ENCODE measurements around the gene DUSP18.
A peak's percentile ranks its signal among the peaks of the same experiment; 100 is the strongest.

Gene DUSP18

GRCh38 chr22:30695351-30695851, 27.7 kb upstream of the DUSP18 start:
- H3K4me1 ChIP-seq (ENCODE audit: control insufficient read depth in 1 of 2, insufficient read depth in 1 of 2, low read depth in 1 of 2, low read length in 1 of 2) = peaks cover 5 to 8% of the 10 kb centered on the region in 2 experiments
- no peaks in the 10 kb centered on the region for H3K36me3 ChIP-seq

DNA sequence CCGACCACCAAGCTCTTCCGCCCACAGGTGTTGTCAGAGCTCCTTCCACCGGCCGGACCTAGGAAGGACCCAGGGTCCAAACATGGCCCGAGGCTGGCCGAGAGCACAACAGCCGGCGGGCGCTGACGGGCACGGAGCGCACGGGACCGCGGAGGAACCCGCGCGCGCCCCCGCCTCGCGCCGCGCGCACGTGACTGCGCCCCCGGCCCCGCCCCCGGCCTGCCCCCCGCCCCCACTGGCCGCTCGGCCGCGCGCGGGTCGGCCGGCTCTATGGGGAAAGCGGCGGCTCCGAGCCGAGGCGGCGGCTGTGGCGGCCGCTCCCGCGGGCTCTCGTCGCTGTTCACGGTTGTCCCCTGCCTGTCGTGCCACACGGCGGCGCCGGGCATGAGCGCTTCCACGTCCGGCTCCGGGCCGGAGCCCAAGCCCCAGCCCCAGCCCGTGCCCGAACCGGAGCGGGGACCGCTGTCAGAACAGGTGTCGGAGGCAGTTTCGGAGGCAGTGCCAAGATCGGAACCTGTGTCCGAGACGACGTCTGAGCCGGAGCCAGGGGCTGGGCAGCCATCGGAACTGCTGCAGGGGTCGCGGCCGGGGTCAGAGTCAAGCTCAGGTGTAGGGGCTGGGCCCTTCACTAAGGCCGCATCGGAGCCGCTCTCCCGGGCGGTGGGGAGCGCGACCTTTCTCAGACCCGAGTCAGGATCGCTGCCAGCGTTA, 27.1 kb upstream of the DUSP18 start, which contains the start of gene OSBP2:
Gene OSBP2, plus strand, starts transcription at position 235 of the 711 bp plus-strand sequence. Its CDS starts 36 bp downstream, at position 271.
- Histone ChIP-seq H3K27ac (no peak within 1 kb of the TSS), H3K4me3 (ENCODE audit: low read depth in 1 of 2, low read length in 1 of 2) (peak within 1 kb of the TSS in 1 of 2 experiments; percentile 40), H3K4me1 (ENCODE audit: control insufficient read depth in 1 of 2, insufficient read depth in 1 of 2, low read depth in 1 of 2, low read length in 1 of 2) (peaks cover 5 to 8% of the 10 kb centered on the region in 2 experiments), H3K36me3 (no peaks in the 10 kb centered on the region), H3K27me3 (peaks cover 76% of the 10 kb centered on the region), H3K9me3 (no peaks in the 10 kb centered on the region)
- TF ChIP-seq CTCF (IDR thresholded peaks at IDR 0.05) = no peak

More at GRCh38 chr22:30695351-30695851, 27.7 kb upstream of the DUSP18 start:
- no peak overlapping the region for H3K4me3 ChIP-seq (ENCODE audit: low read depth in 1 of 2, low read length in 1 of 2)
- H3K9me3 ChIP-seq = no peaks in the 10 kb centered on the region
- TF ChIP-seq CTCF (IDR thresholded peaks at IDR 0.05) = no peak
- peaks cover 76% of the 10 kb centered on the region for H3K27me3 ChIP-seq
- no peak overlapping the region for H3K27ac ChIP-seq

- peak overlapping the region in 1 of 2 experiments; percentile 40 for H3K4me3 ChIP-seq (ENCODE audit: low read depth in 1 of 2, low read length in 1 of 2)
- H3K27me3 ChIP-seq = peaks cover 76% of the 10 kb centered on the region
- no peak overlapping the region for H3K27ac ChIP-seq
- no peaks in the 10 kb centered on the region for H3K36me3 ChIP-seq
- H3K4me1 ChIP-seq (ENCODE audit: control insufficient read depth in 1 of 2, insufficient read depth in 1 of 2, low read depth in 1 of 2, low read length in 1 of 2) = peaks cover 5 to 8% of the 10 kb centered on the region in 2 experiments
- no peaks in the 10 kb centered on the region for H3K9me3 ChIP-seq
- no peak for TF ChIP-seq CTCF (IDR thresholded peaks at IDR 0.05)
These were observed 26.5 kb upstream of the DUSP18 start for GRCh38 chr22:30694171-30694639.

- Histone ChIP-seq H3K27me3 (peaks cover 50% of the 10 kb centered on the region), H3K9me3 (no peaks in the 10 kb centered on the region), H3K27ac (no peak overlapping the region), H3K36me3 (no peaks in the 10 kb centered on the region), H3K4me3 (ENCODE audit: low read depth in 1 of 2, low read length in 1 of 2) (no peak overlapping the region), H3K4me1 (ENCODE audit: control insufficient read depth in 1 of 2, insufficient read depth in 1 of 2, low read depth in 1 of 2, low read length in 1 of 2) (peaks cover 5 to 8% of the 10 kb centered on the region in 2 experiments)
- no peak for TF ChIP-seq CTCF (IDR thresholded peaks at IDR 0.05)
These were observed 23.5 kb upstream of the DUSP18 start for GRCh38 chr22:30691204-30691603.

- Histone ChIP-seq H3K27me3 (peaks cover 35% of the 10 kb centered on the region), H3K4me3 (ENCODE audit: low read depth in 1 of 2, low read length in 1 of 2) (no peak overlapping the region), H3K27ac (no peak overlapping the region), H3K4me1 (ENCODE audit: control insufficient read depth in 1 of 2, insufficient read depth in 1 of 2, low read depth in 1 of 2, low read length in 1 of 2) (peaks cover 4 to 5% of the 10 kb centered on the region in 2 experiments), H3K36me3 (no peaks in the 10 kb centered on the region), H3K9me3 (no peaks in the 10 kb centered on the region)
- TF ChIP-seq CTCF (IDR thresholded peaks at IDR 0.05) = no peak
These were observed 21.9 kb upstream of the DUSP18 start for GRCh38 chr22:30689622-30690021.
